Measurements from ENCODE around the gene CEACAM7. TPM values are rescaled to one million over a fixed set of nuclear protein-coding genes. Genes with fewer than 3 reads are reported as not detected.

CEACAM7 gene
- 1 to 10 TPM in 3 of 4 donors, under 1 TPM in 1; 0.86 to 9.1 (median 4.6) TPM for total RNA-seq

GRCh38 chr19:41688098-41688497, at the start of gene CEACAM7:
Gene CEACAM7 (minus strand): TSS chr19:41688270. CDS start chr19:41688165, 105 bp downstream.
- Histone ChIP-seq H3K36me3 (no peaks in the 10 kb centered on the region), H3K27ac (no peak within 1 kb of the TSS), H3K4me1 (no peaks in the 10 kb centered on the region), H3K4me3 (no peak within 1 kb of the TSS), H3K27me3 (peaks cover 32% of the 10 kb centered on the region), H3K9me3 (no peaks in the 10 kb centered on the region)
- 42% methylated on average over 1 of the region's 1 CpG for WGBS
- no peak for DNase-seq (ENCODE audit: low spot score in 2 of 2)
- TF ChIP-seq POLR2A (IDR thresholded peaks at IDR 0.05): no peak
- no peak for TF ChIP-seq EP300 (IDR thresholded peaks at IDR 0.05)
- no peak for TF ChIP-seq CTCF (IDR thresholded peaks at IDR 0.05)
- no peak for TF ChIP-seq POLR2AphosphoS5 (IDR thresholded peaks at IDR 0.05)

GRCh38 chr19:41735071-41735600, 47.1 kb upstream of the CEACAM7 start:
- H3K9me3 ChIP-seq: no peaks in the 10 kb centered on the region
- no peak overlapping the region for H3K27ac ChIP-seq
- H3K27me3 ChIP-seq: peaks cover 32% of the 10 kb centered on the region
- no peak for TF ChIP-seq POLR2AphosphoS5 (IDR thresholded peaks at IDR 0.05)
- no peaks in the 10 kb centered on the region for H3K36me3 ChIP-seq
- DNase-seq (ENCODE audit: low spot score in 2 of 2): no peak
- WGBS: 80% methylated on average over 5 of the region's 5 CpGs
- H3K4me1 ChIP-seq: no peaks in the 10 kb centered on the region
- no peak overlapping the region for H3K4me3 ChIP-seq

GRCh38 chr19:41734585-41734984, 46.5 kb upstream of the CEACAM7 start:
- TF ChIP-seq EP300 (IDR thresholded peaks at IDR 0.05): no peak
- no peak for TF ChIP-seq POLR2A (IDR thresholded peaks at IDR 0.05)
- no peak for TF ChIP-seq CTCF (IDR thresholded peaks at IDR 0.05)
- no peak for TF ChIP-seq POLR2AphosphoS5 (IDR thresholded peaks at IDR 0.05)
- no peaks in the 10 kb centered on the region for H3K9me3 ChIP-seq
- no peak for DNase-seq (ENCODE audit: low spot score in 2 of 2)
- H3K4me3 ChIP-seq: no peak overlapping the region
- no peaks in the 10 kb centered on the region for H3K36me3 ChIP-seq
- H3K27ac ChIP-seq: no peak overlapping the region
- H3K27me3 ChIP-seq: peaks cover 32% of the 10 kb centered on the region
- no peaks in the 10 kb centered on the region for H3K4me1 ChIP-seq
- 62% methylated on average over 3 of the region's 3 CpGs for WGBS

GRCh38 chr19:41734156-41734555, 46.1 kb upstream of the CEACAM7 start:
- Histone ChIP-seq H3K36me3 (no peaks in the 10 kb centered on the region), H3K4me3 (no peak overlapping the region), H3K4me1 (no peaks in the 10 kb centered on the region), H3K9me3 (no peaks in the 10 kb centered on the region), H3K27me3 (peaks cover 29% of the 10 kb centered on the region), H3K27ac (no peak overlapping the region)
- DNase-seq (ENCODE audit: low spot score in 2 of 2): no peak
- TF ChIP-seq EP300 (IDR thresholded peaks at IDR 0.05): no peak
- no peak for TF ChIP-seq CTCF (IDR thresholded peaks at IDR 0.05)
- no peak for TF ChIP-seq POLR2AphosphoS5 (IDR thresholded peaks at IDR 0.05)
- no peak for TF ChIP-seq POLR2A (IDR thresholded peaks at IDR 0.05)
- 71% methylated on average over 4 of the region's 4 CpGs for WGBS

GRCh38 chr19:41726493-41726892, 38.4 kb upstream of the CEACAM7 start:
- 36% methylated on average over 5 of the region's 5 CpGs for WGBS
- no peaks in the 10 kb centered on the region for H3K36me3 ChIP-seq
- no peak overlapping the region for H3K27ac ChIP-seq
- no peak for TF ChIP-seq CTCF (IDR thresholded peaks at IDR 0.05)
- TF ChIP-seq POLR2AphosphoS5 (IDR thresholded peaks at IDR 0.05): no peak
- no peak for TF ChIP-seq EP300 (IDR thresholded peaks at IDR 0.05)
- no peak for TF ChIP-seq POLR2A (IDR thresholded peaks at IDR 0.05)
- H3K4me1 ChIP-seq: no peaks in the 10 kb centered on the region
- no peak for DNase-seq (ENCODE audit: low spot score in 2 of 2)
- H3K9me3 ChIP-seq: no peaks in the 10 kb centered on the region
- no peak overlapping the region for H3K4me3 ChIP-seq
- H3K27me3 ChIP-seq: peaks cover 20% of the 10 kb centered on the region

GRCh38 chr19:41720103-41720502, 32.0 kb upstream of the CEACAM7 start:
- Histone ChIP-seq H3K4me3 (no peak overlapping the region), H3K9me3 (no peaks in the 10 kb centered on the region), H3K27ac (no peak overlapping the region), H3K4me1 (no peaks in the 10 kb centered on the region), H3K36me3 (no peaks in the 10 kb centered on the region), H3K27me3 (peaks cover 28% of the 10 kb centered on the region)
- 75% methylated on average over 3 of the region's 3 CpGs for WGBS
- no peak for DNase-seq (ENCODE audit: low spot score in 2 of 2)
- TF ChIP-seq POLR2AphosphoS5 (IDR thresholded peaks at IDR 0.05): no peak
- TF ChIP-seq CTCF (IDR thresholded peaks at IDR 0.05): no peak
- no peak for TF ChIP-seq POLR2A (IDR thresholded peaks at IDR 0.05)
- no peak for TF ChIP-seq EP300 (IDR thresholded peaks at IDR 0.05)
